Astrocyte of the cerebellum (primary cell): ENCODE measurements around the gene CPTP.
A peak's percentile ranks its signal among the peaks of the same experiment; 100 is the strongest.
"Not testable (repeated sequence)": the region's sequence is repeated elsewhere in the genome, so short reads cannot be mapped to it uniquely, and the experiment has no call there.

Source experiments
- DNase-seq: peaks from one replicate; pipeline ENCODE4 v3.0.0-alpha.2; 2011; ENCODE audit warnings: low read depth
- H3K4me3 ChIP-seq: 2 replicates; pipeline ENCODE4 v1.5.1; 2011; ENCODE audit warnings: mild to moderate bottlenecking, low read depth, low read length, moderate library complexity
- in situ Hi-C: cut with HindIII; loops from 2 replicates; pipeline ENCODE4 v1.10.0; 2017; ENCODE audit warnings: low sequenced_read_pairs
- TF ChIP-seq, protein P1 (sequence below): IDR thresholded peaks from 2 replicates; pipeline ENCODE4 v1.5.1; 2012; ENCODE audit warnings: low read length, low read depth, moderate library complexity, mild to moderate bottlenecking; ENCODE audit errors: missing control alignments

Gene CPTP

DNA sequence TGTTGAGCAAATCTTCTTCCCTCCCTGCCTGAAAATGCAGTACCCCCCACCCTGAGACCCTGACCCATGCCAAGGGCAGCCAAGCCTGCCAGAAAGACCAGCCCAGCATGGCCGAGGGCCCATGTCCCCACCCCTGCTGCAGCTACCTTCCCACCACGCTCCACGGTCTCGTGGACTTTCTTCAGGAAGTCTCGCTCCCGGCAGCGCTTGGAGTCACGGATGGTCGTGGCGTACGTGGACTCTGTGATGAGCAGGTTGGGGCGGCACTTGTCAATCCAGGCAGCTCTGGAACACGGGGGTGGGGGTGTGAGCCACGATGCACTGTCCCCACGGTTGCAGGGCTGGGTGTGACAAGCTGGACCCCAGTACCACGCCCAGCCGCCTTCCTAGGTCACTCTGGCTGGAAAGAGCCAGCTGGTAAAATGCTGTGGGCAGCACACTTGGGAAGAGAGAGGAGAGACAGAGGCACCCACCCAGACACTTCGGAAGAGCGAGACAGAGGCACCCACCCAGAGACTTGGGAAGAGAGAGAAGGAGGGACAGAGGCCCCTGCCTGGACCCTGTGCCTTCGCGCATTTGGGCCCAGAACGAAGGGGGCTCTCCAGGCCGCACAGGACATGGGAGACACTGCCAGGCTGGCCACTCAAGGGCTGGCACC is 9.8 kb upstream of the CPTP start:
- H3K4me3 ChIP-seq, result no peak overlapping the region
- in situ Hi-C loops, result no loop called here
- DNase-seq, result no peak
- TF ChIP-seq, protein P1, sequence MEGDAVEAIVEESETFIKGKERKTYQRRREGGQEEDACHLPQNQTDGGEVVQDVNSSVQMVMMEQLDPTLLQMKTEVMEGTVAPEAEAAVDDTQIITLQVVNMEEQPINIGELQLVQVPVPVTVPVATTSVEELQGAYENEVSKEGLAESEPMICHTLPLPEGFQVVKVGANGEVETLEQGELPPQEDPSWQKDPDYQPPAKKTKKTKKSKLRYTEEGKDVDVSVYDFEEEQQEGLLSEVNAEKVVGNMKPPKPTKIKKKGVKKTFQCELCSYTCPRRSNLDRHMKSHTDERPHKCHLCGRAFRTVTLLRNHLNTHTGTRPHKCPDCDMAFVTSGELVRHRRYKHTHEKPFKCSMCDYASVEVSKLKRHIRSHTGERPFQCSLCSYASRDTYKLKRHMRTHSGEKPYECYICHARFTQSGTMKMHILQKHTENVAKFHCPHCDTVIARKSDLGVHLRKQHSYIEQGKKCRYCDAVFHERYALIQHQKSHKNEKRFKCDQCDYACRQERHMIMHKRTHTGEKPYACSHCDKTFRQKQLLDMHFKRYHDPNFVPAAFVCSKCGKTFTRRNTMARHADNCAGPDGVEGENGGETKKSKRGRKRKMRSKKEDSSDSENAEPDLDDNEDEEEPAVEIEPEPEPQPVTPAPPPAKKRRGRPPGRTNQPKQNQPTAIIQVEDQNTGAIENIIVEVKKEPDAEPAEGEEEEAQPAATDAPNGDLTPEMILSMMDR, result no peak

DNA sequence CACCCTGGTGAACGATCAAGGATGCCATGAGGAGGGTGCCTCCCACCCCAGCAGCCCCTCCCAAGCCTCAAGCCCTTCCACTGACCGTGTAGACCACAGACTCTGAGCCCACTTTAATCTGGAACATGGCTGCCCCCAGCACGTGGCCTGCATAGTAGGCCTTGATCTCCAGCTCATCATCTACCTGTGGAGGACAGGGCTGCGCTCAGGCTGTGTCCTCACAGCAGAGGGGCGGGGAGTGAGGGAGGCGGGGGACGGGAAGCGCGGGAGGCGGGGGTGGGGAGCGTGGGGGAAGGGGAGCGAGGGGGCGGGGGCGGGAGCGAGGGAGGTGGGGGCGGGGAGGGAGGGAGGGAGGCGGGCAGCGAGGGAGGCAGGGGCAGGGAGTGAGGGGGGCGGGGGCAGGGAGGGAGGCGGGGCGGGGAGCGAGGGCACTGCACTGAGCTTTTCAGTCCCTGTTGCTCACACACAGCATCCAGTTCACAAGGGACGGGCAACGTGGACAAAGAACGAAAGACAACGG is 9.1 kb upstream of the CPTP start:
- no peak for DNase-seq
- no peak overlapping the region for H3K4me3 ChIP-seq
- in situ Hi-C loops, result no loop called here
- TF ChIP-seq, protein P1, result no peak

DNA sequence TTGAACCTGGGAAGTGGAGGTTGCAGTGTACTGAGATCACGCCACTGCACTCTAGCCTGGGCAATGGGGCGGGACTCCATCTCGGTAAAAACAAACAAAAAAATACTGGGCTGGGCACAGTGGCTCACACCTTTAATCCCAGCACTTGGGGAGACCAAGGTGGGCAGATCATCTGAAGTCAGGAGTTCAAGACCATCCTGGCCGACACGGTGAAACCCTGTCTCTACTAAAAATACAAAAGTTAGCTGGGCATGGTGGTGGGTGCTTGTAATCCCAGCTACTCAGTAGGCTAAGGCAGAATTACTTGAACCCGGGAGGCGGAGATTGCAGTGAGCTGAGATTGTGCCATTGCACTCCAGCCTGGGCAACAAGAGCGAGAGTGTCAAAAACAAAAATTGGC is 8.4 kb upstream of the CPTP start:
- DNase-seq, in situ Hi-C loops, H3K4me3 ChIP-seq: not testable (repeated sequence)

DNA sequence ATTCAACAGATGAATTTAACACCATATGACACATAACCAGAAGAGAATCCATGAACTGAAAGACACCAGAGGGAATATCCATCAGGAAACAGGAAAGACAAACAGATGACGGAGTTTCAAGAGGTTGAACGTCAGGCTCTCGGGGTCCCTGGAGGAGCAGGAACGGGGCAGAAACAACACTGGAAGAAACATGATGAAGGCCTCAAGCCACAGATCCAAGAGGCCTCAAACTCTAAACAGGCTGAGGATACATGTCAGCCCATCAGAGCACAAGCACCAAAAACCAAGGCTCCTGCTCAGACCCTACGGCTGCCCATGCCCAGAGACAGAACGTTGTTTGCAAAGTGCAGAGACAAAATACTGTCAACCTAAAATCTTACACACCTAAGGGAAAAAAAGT is 7.2 kb upstream of the CPTP start:
- in situ Hi-C loops, result no loop called here
- H3K4me3 ChIP-seq, result no peak overlapping the region
- TF ChIP-seq, protein P1, result no peak
- DNase-seq, result no peak

DNA sequence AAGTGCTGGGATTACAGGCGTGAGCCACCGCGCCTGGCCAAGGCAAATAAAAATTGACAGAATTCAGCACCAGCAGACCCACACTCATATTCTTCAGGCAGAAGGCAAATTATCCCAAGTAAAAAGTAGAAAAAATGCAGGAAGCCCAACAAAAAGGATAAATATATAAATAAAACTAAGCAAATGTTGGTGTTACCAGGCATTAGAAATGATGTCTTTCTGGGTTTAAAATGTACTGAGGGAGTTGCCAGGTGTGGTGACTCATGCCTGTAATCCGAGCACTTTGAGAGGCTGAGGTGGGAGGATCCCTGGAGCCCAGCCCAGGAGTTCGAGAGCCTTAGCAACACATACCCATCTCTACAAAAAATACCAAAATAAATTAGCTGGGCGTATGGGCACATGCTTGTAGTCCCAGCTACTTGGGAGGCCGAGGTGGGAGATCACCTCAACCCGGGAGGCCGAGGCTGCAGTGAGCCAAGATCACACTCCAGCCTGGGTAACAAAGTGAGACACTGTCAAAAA is 6.4 kb upstream of the CPTP start:
- in situ Hi-C loops, result no loop called here
- H3K4me3 ChIP-seq, result no peak overlapping the region
- DNase-seq, result peak; percentile 94
- TF ChIP-seq, protein P1, result no peak

DNA sequence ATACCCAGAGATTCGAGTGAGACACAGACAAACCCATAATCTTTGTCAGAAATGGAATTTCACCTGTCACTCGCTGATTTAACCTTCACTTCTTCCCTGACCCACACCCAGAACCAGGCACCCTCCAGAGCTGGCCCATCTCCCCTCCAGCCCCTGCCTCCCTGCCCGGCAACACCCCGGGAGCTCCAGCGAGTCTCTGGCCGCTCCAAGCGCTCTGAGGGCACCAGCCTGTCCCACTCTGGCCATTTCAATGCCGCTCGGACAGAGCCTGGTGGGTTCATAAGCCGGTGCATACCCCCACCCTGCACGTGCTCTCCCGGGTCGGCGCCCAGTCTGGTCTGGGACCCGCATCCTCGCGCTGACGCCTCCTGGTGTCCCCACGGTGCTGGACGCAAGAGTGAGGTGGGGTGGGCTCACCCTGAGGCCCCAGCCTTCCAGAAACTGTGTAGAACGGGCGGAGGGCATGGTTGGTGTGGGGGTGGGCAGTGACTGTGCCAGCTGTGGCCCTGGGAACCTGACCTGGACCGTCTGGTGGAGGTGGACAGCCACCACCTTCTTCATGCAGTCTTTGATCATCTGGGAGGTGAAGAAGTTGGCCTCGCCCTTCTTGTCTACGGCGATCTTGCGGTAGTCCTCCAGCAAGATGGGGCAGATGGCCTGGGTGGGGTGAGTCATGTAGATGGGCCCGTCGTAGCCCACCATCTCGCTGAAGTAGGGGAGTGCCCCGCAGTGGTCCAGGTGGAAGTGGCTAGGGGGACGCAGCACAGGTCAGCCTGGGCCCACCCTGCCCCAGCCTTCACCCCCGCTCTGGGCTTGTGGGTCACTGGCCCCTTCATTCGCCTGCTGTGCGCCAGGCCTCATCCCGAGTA is 5.6 kb upstream of the CPTP start:
- DNase-seq, result no peak
- TF ChIP-seq, protein P1, result no peak
- H3K4me3 ChIP-seq, result no peak overlapping the region
- in situ Hi-C loops, result no loop called here

DNA sequence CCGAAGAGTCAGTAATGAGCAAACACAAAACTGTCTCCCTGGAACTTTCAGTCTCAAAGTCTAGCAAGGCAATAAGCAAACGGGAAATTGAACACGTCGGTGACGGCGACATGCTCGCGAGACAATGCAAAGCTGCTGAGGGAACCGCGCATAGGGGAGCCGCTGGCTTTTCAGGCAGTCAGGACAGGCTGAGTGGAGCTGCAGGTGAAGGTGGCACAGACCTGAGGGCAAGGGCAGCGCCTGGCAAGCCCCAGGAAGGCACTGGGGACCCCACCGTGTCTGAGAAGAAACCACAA is 5.0 kb upstream of the CPTP start:
- no peak for DNase-seq
- H3K4me3 ChIP-seq, result no peak overlapping the region
- in situ Hi-C loops, result no loop called here
- TF ChIP-seq, protein P1, result no peak
